Mucosa of descending colon (tissue), 3 donors: ENCODE data around the gene ADPGK. TPM values are rescaled to one million over a fixed set of nuclear protein-coding genes. Genes with fewer than 3 reads are reported as not detected.
"Not testable (repeated sequence)": the region's sequence is repeated elsewhere in the genome, so short reads cannot be mapped to it uniquely, and the experiment has no call there.

Experiments
- ATAC-seq: fragments of 200-7000 bp; cut with Tn5 transposase; one replicate; pipeline ENCODE4 v1.9.1; 2020; ENCODE audit warnings: mild to moderate bottlenecking, moderate library complexity
- DNase-seq, 3 donors: peaks; one replicate each; pipeline ENCODE4 v3.0.0-alpha.2; 2020
- H3K36me3 ChIP-seq: fragments of 200-600 bp; one replicate; pipeline ENCODE4 v1.8.0; 2021; ENCODE audit warnings: low read depth, mild to moderate bottlenecking
- H3K4me1 ChIP-seq: fragments of 200-600 bp; one replicate; pipeline ENCODE4 v1.8.0; 2021; ENCODE audit warnings: low read depth, mild to moderate bottlenecking
- H3K4me3 ChIP-seq: fragments of 200-600 bp; one replicate; pipeline ENCODE4 v1.8.0; 2021; ENCODE audit warnings: mild to moderate bottlenecking
- H3K9me3 ChIP-seq: fragments of 200-600 bp; one replicate; pipeline ENCODE4 v1.8.0; 2021; ENCODE audit warnings: mild to moderate bottlenecking
- intact Hi-C, 2 donors: fragments of 100-400 bp; cut with DNase I in 1 of 2; cut with micrococcal nuclease in 1 of 2; formaldehyde crosslinking; loops; one replicate each; pipeline versions ENCODE4 v1.11.0 to v1.11.1; 2022; cut with DNase I, micrococcal nuclease
- total RNA-seq, 3 donors: library from RNA; stranded (reverse); fragmentation: NEBNext Ultra II Directional in 2 of 3; extraction: Animal tissue kit (Norgen Biotek cat#: 25700) in 2 of 3; gene quantifications; one replicate each; pipeline versions ENCODE4 v1.2.1 to v1.2.4, GENCODE V29; 2021 to 2023
- TF ChIP-seq, protein P1 (sequence below): fragments of 200-600 bp; IDR thresholded peaks from one replicate; pipeline ENCODE4 v1.8.0; 2022; ENCODE audit warnings: antibody characterized with exemption, mild to moderate bottlenecking
- donor health status: DM: no; HTN: no; CAD: no; lungs with moderate emphysema.
- donor health status: DM: no; HTN: no; CAD: no.
- donor health status: DM: no; HTN: yes; CAD: no.

The ADPGK gene
- total RNA-seq, 3 donors from 2014 or later: 34.9 to 36.4 (median 35.9) TPM

DNA sequence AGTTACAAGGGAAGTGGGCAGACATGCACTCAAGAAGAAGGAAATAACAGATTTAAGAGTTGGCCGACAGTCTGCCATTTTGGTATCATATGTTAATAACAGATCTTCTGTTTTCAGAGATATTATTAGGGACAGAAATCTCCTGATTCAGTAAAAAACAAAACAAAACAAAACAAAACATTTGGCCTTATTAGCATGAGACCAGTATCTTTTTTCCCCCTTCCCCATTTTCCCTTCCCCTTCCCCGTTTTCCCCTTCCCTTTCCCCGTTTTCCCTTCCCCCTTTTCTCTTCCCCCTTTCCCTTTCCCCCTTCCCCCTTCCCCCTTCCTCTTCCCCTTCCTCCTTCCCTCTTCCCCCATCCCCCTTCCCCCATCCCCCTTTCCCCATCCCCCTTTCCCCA, 58.1 kb downstream of the ADPGK start:
- intact Hi-C loops: no loop called here
- H3K9me3 ChIP-seq: no peaks in the 10 kb centered on the region
- ATAC-seq: no peak
- TF ChIP-seq, protein P1, sequence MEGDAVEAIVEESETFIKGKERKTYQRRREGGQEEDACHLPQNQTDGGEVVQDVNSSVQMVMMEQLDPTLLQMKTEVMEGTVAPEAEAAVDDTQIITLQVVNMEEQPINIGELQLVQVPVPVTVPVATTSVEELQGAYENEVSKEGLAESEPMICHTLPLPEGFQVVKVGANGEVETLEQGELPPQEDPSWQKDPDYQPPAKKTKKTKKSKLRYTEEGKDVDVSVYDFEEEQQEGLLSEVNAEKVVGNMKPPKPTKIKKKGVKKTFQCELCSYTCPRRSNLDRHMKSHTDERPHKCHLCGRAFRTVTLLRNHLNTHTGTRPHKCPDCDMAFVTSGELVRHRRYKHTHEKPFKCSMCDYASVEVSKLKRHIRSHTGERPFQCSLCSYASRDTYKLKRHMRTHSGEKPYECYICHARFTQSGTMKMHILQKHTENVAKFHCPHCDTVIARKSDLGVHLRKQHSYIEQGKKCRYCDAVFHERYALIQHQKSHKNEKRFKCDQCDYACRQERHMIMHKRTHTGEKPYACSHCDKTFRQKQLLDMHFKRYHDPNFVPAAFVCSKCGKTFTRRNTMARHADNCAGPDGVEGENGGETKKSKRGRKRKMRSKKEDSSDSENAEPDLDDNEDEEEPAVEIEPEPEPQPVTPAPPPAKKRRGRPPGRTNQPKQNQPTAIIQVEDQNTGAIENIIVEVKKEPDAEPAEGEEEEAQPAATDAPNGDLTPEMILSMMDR: no peak
- no peaks in the 10 kb centered on the region for H3K4me1 ChIP-seq
- H3K4me3 ChIP-seq: no peak overlapping the region
- no peaks in the 10 kb centered on the region for H3K36me3 ChIP-seq
- no peak for DNase-seq

DNA sequence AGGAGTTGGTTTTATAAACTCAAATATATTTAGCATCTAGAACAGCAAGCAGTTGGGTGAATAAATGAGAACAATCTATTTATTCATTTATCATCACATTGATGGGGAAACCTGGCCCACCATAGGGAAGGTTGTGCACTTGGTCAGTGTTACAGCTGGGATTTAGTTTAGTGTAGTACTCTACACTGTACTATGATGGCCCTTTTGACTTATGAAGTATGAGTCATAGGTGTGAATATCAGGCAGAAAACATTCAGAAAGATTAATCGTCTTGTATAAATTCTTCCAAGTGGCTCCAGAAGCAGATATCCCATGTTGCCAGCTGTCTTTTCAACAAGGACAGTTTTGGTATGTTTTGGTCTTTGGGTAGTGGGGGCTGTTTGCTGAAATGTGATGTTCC, 59.5 kb downstream of the ADPGK start:
- TF ChIP-seq, protein P1: no peak
- DNase-seq (no peak), ATAC-seq (no peak)
- H3K4me1 ChIP-seq: no peaks in the 10 kb centered on the region
- H3K36me3 ChIP-seq: no peaks in the 10 kb centered on the region
- H3K9me3 ChIP-seq: no peaks in the 10 kb centered on the region
- no peak overlapping the region for H3K4me3 ChIP-seq
- intact Hi-C loops: no loop called here

DNA sequence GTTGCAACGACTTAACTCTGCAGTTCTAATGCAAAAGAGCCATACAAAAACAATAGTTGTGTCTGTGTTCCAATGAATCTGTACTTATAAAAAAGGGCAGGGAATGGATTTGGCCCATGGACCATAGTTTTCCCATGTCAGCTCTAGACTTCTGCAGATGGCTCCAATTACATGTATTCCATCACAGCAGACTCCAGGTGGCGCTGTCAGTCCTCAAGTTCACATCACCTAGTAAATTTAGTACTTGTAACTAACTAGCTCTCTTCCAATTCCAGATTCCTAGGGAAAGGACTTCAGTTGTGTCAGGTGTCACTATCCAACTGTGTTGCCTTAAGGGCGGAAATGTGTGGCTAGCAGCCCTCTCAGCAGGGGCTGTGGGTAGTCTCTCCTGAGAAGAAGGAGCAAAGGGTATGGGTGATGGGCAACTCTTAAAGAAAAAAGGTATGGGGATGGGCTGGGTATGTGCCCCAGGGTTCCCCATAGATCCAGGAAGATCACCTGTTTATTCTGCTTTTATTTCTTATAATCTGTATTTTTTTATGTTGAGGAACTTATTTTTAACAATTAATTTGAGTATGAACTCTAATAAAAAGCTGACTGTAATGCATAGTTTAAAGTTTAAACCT, 61.4 kb downstream of the ADPGK start:
- DNase-seq: peak in 2 of 3 donors; percentile 70 to 82
- H3K36me3 ChIP-seq: no peaks in the 10 kb centered on the region
- peak; percentile 80 for ATAC-seq
- TF ChIP-seq, protein P1: peak; percentile 59
- intact Hi-C loops: no loop called here
- H3K9me3 ChIP-seq: no peaks in the 10 kb centered on the region
- no peak overlapping the region for H3K4me3 ChIP-seq
- no peaks in the 10 kb centered on the region for H3K4me1 ChIP-seq

DNA sequence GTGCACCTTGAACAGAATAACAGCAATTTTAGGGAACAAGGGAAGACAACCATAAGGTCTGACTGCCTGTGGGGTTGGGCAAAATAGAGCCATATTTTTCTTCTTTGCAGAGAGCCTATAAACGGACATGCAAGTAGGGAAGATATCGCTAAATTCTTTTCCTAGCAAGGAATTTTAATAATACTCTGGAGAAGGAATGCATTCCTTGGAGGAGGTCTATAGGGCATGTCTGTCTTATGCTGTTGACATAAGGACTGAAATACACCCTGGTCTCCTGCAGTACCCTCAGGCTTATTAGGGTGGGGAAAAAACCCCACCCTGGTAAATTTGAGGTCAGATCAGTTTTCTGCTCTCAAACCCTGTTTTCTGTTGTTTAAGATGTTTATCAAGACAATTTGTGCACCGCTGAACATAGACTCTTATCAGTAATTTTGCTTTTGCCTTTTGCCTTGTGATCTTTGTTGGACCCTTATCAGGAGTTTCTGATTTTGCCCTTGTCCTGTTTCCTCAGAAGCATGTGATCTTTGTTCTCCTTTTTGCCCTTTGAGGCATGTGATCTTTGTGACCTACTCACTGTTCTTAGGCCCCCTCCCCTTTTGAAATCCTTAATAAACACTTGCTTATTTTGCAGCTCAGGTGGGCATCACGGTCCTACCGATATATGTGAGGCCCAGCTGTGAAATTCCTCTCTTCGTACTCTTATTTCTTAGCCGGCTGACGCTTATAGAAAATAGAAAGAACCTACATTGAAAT, 74.8 kb downstream of the ADPGK start:
- intact Hi-C loops, H3K4me3 ChIP-seq, H3K4me1 ChIP-seq, DNase-seq, H3K36me3 ChIP-seq, H3K9me3 ChIP-seq, ATAC-seq: not testable (repeated sequence)

DNA sequence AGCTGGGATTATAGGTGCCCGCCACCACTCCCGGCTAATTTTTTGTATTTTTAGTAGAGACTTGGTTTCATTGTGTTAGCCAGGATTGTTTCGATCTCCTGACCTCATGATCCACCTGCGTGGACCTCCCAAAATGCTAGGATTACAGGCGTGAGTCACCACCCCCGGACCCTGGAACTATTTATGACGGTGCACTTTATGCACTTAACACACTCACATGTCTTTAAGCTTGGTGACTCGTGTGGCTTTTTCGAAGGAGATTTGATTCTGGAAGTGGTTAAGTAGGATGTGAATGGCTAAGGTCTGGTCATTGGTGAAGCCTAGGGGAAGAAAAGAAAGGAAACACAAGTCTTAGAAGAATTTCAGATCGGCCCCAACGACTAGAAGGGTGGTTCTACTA, 77.3 kb downstream of the ADPGK start:
- ATAC-seq: no peak
- TF ChIP-seq, protein P1: no peak
- H3K36me3 ChIP-seq: no peaks in the 10 kb centered on the region
- DNase-seq: no peak
- H3K4me1 ChIP-seq: no peaks in the 10 kb centered on the region
- intact Hi-C loops: no loop called here
- no peak overlapping the region for H3K4me3 ChIP-seq
- no peaks in the 10 kb centered on the region for H3K9me3 ChIP-seq

Other genes starting within 250 kb of the ADPGK start
- not detected for gene GOLGA6B, start 129.1 kb downstream of the ADPGK start, total RNA-seq
- not detected for gene HIGD2B, start 97.6 kb downstream of the ADPGK start, total RNA-seq
- 10 to 100 TPM; 11.7 to 15.0 (median 13.6) TPM for gene BBS4, start 97.6 kb downstream of the ADPGK start, total RNA-seq